LoVo (cell line): ENCODE data around the gene TNS3.
A peak's percentile ranks its signal among the peaks of the same experiment; 100 is the strongest.
"Not testable (repeated sequence)": the region's sequence is repeated elsewhere in the genome, so short reads cannot be mapped to it uniquely, and the experiment has no call there.

Experiments
- DNase-seq: peaks from one replicate; pipeline ENCODE4 v3.0.0-alpha.2; 2016; ENCODE audit warnings: low spot score

The TNS3 gene

DNA sequence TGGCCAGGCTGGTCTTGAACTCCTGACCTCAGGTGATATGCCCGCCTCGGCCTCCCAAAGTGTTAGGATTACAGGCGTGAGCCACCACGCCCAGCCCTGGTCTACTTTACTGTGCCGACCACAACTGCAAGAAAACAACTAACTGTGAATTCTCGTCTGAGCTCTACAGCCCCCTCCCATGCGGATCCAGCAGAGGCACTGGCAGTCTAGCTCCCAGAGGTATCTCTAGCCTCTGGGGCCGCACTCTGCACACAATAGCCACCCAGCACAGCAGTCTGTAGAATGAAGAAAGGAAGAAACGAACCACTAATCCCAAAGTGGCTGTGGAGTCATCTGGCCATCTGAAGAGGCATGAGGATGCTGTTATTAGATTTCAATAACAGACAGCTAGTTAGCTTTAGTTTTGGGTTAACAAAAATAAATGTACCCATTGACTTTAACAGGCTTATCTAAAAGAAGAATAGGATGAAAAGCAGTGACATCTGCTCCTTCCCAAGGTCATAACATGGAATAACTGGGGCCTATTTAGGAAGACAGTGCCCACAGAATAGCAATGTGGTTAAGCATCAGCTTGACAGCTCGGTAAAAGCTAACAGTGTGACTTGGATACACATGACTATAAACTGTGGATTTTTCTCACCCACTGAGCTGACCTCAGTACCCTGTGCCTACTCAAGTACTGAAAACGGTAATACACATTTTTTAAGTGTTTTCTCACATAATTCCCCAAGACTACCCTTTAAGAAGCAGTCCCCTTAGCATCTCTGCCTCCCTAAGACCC, 131.9 kb downstream of the TNS3 start:
- DNase-seq: no peak

- no peak for DNase-seq
Observed at GRCh38 chr7:47448971-47449370, 132.9 kb downstream of the TNS3 start.

- DNase-seq: no peak
Observed at GRCh38 chr7:47447621-47448349, 134.1 kb downstream of the TNS3 start.

DNA sequence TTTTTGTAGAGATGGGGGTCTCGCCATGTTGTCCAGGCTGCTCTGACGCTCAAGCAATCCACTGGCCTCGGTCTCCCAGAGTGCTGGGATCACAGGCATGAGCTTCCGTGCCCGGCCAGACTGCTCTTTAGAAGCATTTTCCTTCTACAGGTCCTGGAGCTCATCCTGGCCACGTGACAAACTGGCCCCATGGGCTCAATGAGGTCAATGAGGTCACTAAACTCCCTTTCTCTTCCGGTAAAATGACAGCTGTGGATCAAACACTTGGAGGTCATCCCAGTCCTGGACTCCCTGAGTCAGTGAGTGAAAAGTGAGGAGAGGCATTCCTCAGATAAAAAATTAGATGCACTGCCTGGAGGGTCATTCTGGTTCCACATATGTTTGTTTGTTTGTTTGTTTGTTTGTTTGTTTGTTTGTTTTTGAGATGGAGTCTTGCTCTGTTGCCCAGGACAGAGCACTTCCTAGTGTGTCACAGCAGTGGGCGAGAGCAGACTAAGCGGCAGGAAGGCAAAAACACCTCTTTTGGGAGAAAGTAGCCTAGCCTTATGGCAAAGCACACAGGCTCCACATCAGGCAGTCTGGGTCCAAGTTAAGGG, 134.9 kb downstream of the TNS3 start:
- no peak for DNase-seq

DNA sequence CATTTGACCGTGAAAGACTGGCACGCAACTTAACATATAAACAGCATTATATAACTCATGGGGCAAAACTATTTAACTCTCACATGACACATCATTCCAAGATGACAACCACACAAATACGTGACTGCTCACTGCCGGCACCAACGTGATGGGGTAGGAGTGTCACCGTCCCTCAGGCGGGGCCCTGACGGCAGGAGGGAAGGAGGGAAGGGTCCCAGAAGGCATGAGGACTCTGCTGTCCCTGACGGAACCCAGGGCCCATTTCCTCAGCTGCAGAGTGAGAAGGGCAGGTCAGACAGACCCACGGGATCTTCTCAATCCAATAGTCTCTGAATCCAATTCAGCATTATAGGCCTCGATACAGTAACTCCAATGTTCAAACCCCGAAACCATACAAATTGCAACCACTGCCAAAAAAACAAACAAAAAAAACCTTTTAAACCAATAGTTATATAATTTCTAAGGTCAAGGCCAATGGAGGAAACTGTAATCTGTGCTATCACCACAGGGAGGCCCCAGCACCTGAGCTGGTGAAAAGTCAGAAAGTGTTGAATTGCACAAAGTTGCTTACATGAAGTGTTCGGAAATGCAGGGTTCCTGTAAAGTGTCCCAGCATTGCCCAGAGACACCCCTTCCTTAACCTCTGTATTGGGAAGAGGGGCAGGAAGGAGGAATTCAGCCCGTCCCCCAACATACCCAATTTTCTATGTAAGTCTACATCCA, 137.4 kb downstream of the TNS3 start:
- DNase-seq: no peak

DNA sequence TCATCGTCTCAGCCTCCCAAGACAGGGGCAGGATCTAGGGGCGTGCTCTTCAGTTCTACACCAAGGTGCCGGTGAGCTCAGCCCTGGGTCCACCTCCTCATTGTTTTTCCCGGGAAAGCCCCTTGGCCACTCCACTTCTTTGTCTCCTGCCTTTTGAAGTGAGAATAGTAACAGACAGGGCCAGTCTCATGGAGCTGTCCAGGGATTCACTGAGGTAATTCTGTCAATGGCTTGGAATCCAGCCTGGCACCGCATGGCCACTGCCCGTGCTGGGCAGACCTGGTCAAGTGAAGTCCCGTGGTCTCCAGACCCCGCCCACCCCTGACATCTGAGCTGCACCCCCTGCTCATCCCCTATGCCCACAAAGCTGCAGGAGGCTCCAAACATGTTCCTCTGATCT, 138.9 kb downstream of the TNS3 start:
- DNase-seq: no peak

DNA sequence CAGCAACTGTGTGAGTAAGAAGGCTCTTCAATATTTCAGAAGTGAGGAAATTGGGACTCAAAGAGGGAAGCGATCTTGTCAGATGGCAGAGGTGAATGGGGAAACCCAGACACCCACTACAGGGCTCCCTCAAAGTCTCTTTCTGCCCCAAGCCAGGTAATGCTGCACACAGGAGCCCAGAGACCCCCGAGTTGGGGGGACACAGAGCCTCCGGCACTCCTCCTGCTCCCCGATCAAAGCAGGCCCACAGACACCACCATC, 139.4 kb downstream of the TNS3 start:
- DNase-seq: no peak

DNA sequence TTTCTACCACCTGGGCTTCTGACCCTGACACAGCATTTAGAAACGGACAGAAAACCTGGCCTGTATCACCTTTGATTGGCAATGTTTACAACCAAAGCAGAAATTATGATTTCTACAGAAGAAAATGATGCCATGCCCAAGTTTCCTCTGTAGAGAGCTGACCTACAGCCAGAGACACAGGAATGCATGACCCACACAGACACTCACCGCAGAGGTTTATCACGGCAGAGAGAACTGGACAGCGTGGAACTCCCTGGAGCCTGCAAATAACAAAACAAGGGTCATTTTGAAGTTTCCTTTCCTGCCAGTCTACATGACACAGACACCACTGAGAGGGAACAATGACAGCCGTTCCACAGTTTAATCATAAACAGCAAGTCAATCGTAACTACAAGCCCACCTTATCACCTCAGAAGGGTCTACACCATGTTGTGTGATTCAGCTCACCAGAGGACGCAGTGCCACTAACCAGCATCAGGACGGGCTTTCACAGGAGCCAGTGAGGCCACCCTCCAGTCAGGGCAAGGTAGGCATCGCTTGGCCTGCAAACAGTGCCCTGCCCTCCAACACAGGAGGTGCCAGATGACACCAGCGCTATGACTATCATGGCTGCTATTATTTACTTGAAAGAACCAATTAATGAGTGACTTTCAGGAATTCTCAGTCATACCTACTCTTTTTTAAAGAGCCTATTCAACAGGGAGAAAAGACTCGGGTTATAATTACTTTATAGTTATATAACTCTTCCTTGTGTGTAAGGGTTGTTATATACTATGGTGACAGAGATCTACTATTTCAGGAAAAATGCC, 139.9 kb downstream of the TNS3 start:
- no peak for DNase-seq

- not testable (repeated sequence) for DNase-seq
Observed at GRCh38 chr7:47441048-47441447, 140.9 kb downstream of the TNS3 start.

DNA sequence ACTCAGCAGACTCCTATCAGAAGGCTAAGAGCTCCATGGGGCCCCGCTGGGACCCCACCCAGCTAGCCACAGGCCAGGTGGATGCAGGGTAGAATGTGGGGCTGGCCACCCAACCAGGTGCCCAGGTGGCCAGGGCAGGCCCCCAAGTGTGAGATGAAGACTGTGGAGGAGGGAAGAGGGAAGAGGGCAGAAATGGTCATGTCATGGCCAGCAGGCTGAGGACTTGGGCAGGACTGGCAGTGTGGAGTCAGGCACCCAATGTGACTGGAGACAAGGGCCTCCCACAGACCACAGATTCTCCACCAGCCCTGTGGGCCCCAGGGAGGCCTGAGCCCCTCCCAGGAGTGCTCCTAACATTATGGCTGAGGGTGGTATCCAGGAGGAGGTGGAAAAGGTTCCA, 141.6 kb downstream of the TNS3 start:
- no peak for DNase-seq

- DNase-seq: no peak
Observed at GRCh38 chr7:47439181-47439667, 142.7 kb downstream of the TNS3 start.

DNA sequence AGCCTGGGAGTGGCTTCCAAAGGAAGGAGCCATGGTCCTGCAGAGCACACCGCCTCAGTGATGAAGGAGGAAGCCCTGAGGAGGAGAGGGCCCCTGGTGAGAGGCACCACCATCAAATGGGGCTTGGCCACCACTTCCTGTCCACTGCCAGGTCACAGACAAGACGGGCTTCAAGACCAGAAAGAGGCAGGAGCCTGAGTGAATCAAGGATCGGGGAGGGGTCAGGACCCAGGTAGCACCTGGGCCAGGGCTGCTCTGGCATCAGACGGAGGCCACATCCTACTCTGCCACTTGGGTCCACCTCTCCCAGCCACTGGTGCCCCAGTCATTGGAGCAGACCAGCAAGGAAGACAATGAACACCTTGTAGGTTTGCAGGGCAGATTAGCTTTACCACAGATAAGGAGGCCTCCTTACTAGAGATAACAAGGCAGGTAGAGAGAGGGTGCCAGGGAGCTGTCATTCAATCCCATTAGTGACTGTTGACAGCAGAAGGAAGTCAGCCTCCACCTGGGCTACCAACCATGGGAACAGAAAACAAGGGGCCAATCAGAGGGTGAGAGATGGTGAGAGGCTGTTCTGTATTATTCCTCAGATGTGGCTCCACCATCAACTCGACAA, 143.4 kb downstream of the TNS3 start:
- DNase-seq: no peak

GRCh38 chr7:47435889-47436312, 146.0 kb downstream of the TNS3 start:
- DNase-seq: peak; percentile 39

DNA sequence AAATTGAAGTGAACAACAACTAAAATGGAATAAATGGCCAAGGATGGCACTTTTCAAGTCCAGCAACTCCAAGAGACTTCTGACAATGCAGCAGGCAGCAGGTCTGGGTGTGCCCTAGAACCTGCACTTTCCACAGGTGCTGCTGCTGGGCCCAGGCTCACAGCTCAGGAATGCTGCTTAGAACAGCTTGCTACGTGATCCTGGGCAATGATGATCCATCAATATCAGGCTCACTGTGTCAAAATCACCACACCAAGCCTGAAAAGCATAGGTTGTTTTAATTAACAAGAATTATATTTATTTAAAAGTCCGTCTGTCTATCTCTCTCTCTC, 148.4 kb downstream of the TNS3 start:
- no peak for DNase-seq

- DNase-seq: no peak
Observed at GRCh38 chr7:47432671-47433563, 149.0 kb downstream of the TNS3 start.

DNA sequence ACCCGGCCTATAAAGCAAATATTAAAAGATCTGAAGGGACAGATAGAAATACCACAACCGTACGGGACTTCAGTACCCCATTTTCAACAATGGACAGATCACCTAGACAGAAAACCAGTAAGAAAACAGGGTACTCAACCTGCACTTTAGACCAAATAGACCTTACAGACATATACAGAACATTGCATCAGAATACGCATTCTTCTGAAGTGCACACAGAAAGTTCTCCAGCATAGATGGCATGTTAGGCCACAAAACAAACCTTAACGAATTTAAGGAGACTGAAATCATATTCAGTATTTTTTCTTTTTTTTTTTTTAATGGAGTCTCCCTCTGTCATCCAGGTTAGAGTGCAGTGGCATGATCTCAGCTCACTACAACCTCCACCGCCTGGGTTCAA, 151.5 kb downstream of the TNS3 start:
- DNase-seq: no peak

- no peak for DNase-seq
Observed at GRCh38 chr7:47428768-47429472, 153.0 kb downstream of the TNS3 start.

DNA sequence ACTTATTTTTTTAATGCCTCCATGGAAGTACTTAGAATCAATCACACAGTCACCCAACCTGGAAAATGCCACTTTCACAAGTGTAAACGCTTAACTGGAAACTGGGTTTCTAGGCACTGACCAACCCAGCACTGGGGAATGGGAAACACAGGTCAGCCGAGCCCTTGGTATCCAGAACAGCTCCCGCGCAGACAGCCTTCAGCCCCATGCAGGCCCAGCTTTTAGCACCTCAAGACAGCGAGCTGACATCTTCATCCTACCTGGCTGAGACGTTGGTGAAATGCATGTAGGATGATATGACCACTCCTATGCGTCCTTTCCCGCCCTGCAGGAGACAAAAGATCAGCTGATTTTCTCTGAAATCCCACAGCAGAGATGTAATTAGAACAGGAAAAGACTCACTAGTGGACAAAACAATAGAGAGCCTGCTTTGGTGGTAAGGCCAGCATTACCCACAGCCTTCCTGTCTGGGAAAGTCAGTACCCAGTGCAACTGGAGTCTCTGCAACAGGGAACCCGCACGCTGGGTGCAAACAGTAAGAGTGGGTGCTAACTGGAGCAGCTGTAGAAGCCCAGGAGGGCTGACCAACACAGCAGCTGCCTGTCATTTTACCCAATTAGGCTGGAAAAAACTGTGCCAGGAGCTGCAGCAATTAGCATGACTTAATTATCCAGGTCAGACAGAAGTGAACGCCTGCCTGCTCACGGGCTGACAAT, 153.7 kb downstream of the TNS3 start:
- DNase-seq: no peak

GRCh38 chr7:47427051-47427643, 154.8 kb downstream of the TNS3 start:
- no peak for DNase-seq
